HepG2 (cell line): ENCODE data around the gene DNAJB2. TPM values are rescaled to one million over a fixed set of nuclear protein-coding genes. Genes with fewer than 3 reads are reported as not detected.

ENCODE experiments used
- ATF7 ChIP-seq, 2 experiments: fragments of 450-650 bp in 1 of 2; sonication (generic) in 1 of 2; formaldehyde crosslinking in 1 of 2; IDR thresholded peaks; 2 replicates each; pipeline versions ENCODE4 v1.4.0 to v1.6.1; 2016 to 2020; ENCODE audit warnings: antibody characterized with exemption in 1 of 2, mild to moderate bottlenecking in 1 of 2, missing genetic modification reagents in 1 of 2
- CBX5 ChIP-seq: sonication (generic); formaldehyde crosslinking; IDR thresholded peaks from 2 replicates; pipeline ENCODE4 v1.4.0; 2020; ENCODE audit warnings: missing genetic modification reagents, borderline replicate concordance
- FOXJ3 ChIP-seq: sonication (generic); formaldehyde crosslinking; IDR thresholded peaks from 2 replicates; pipeline ENCODE4 v1.4.0; 2020; ENCODE audit warnings: missing genetic modification reagents, mild to moderate bottlenecking, borderline replicate concordance
- HNRNPH1 ChIP-seq: fragments of 200-400 bp; formaldehyde crosslinking; optimal IDR thresholded peaks from 2 replicates; pipeline ENCODE3; 2017; ENCODE audit warnings: mild to moderate bottlenecking, low read depth, low read length
- HOXA9 ChIP-seq: sonication (generic); formaldehyde crosslinking; IDR thresholded peaks from 2 replicates; pipeline ENCODE4 v1.8.1; 2022; ENCODE audit warnings: missing genetic modification reagents, mild to moderate bottlenecking, moderate library complexity, borderline replicate concordance
- MTF1 ChIP-seq: sonication (generic); formaldehyde crosslinking; IDR thresholded peaks from 2 replicates; pipeline ENCODE4 v1.5.0; 2020; ENCODE audit warnings: missing genetic modification reagents
- NONO ChIP-seq, 2 experiments: fragments of 450-650 bp in 1 of 2; sonication (generic) in 1 of 2; formaldehyde crosslinking in 1 of 2; IDR thresholded peaks in 1 of 2; conservative IDR thresholded peaks in 1 of 2; 2 replicates each; pipeline versions ENCODE4 v1.6.1 to v1.8.0; 2017 to 2022; ENCODE audit warnings: mild to moderate bottlenecking in 1 of 2, missing genetic modification reagents in 1 of 2, moderate library complexity in 1 of 2
- NR2F6 ChIP-seq, 2 experiments: IDR thresholded peaks; 2 replicates each; pipeline ENCODE4 v1.6.1; 2016; ENCODE audit warnings: antibody characterized with exemption in 1 of 2, mild to moderate bottlenecking in 1 of 2
- RFXAP ChIP-seq: sonication (generic); formaldehyde crosslinking; IDR thresholded peaks from 2 replicates; pipeline ENCODE4 v1.4.0; 2020; ENCODE audit warnings: missing genetic modification reagents, borderline replicate concordance
- SMC3 ChIP-seq: IDR thresholded peaks from 2 replicates; pipeline ENCODE4 v1.6.1; 2011; ENCODE audit warnings: low read length, improper control_type of control experiment
- SRF ChIP-seq: IDR thresholded peaks from 2 replicates; pipeline ENCODE4 v1.6.1; 2011; ENCODE audit warnings: mild to moderate bottlenecking, low read depth, low read length, moderate library complexity
- TGIF2 ChIP-seq: IDR thresholded peaks from 2 replicates; pipeline ENCODE4 v1.6.1; 2016; ENCODE audit warnings: control low read depth, missing compliant biosample characterization
- WIZ ChIP-seq: sonication (generic); formaldehyde crosslinking; IDR thresholded peaks from 2 replicates; pipeline ENCODE4 v1.5.1; 2020; ENCODE audit warnings: mild to moderate bottlenecking, missing genetic modification reagents
- ZNF20 ChIP-seq: sonication (generic); formaldehyde crosslinking; IDR thresholded peaks from 2 replicates; pipeline ENCODE4 v1.4.0; 2020; ENCODE audit warnings: mild to moderate bottlenecking, moderate library complexity, missing genetic modification reagents
- ZNF253 ChIP-seq: sonication (generic); formaldehyde crosslinking; IDR thresholded peaks from 2 replicates; pipeline ENCODE4 v1.8.0; 2022; ENCODE audit warnings: mild to moderate bottlenecking, missing genetic modification reagents, borderline replicate concordance
- ZNF562 ChIP-seq: sonication (generic); formaldehyde crosslinking; IDR thresholded peaks from 2 replicates; pipeline ENCODE4 v1.8.0; 2022; ENCODE audit warnings: missing genetic modification reagents, borderline replicate concordance
- ZNF672 ChIP-seq: sonication (generic); formaldehyde crosslinking; IDR thresholded peaks from 2 replicates; pipeline ENCODE4 v1.8.1; 2022; ENCODE audit warnings: missing genetic modification reagents
- ZNF678 ChIP-seq: sonication (generic); formaldehyde crosslinking; IDR thresholded peaks from 2 replicates; pipeline ENCODE4 v1.4.0; 2020; ENCODE audit warnings: mild to moderate bottlenecking, missing genetic modification reagents
- ZNF703 ChIP-seq: sonication (generic); formaldehyde crosslinking; IDR thresholded peaks from 2 replicates; pipeline ENCODE4 v1.5.1; 2020; ENCODE audit warnings: missing genetic modification reagents, mild to moderate bottlenecking, moderate library complexity, borderline replicate concordance
- ZNF773 ChIP-seq: sonication (generic); formaldehyde crosslinking; IDR thresholded peaks from 2 replicates; pipeline ENCODE4 v1.4.0; 2020; ENCODE audit warnings: missing genetic modification reagents, borderline replicate concordance
- ZNF83 ChIP-seq: sonication (generic); formaldehyde crosslinking; IDR thresholded peaks from 2 replicates; pipeline ENCODE4 v1.4.0; 2020; ENCODE audit warnings: missing genetic modification reagents, mild to moderate bottlenecking, borderline replicate concordance
- ZNF891 ChIP-seq: sonication (generic); formaldehyde crosslinking; IDR thresholded peaks from 2 replicates; pipeline ENCODE4 v1.5.0; 2020; ENCODE audit warnings: mild to moderate bottlenecking, missing genetic modification reagents
- polyA plus RNA-seq, 8 experiments: library from polyadenylated mRNA; depleted of rRNA in 3 of 8; stranded (reverse) in 7 of 8; unstranded in 1 of 8; fragments of >200 nt; fragmentation: Illumina TruSeq in 4 of 8; extraction: Trizol in 4 of 8; gene quantifications; 2 replicates each; pipeline versions ENCODE4 v1.2.1 to v1.2.3, GENCODE V29; 2011 to 2016; ENCODE audit warnings: low read depth in 4 of 8, missing spikeins in 1 of 8, mixed read lengths in 1 of 8; ENCODE audit not compliant: insufficient read depth in 1 of 8
- total RNA-seq, 5 experiments: library from RNA; depleted of rRNA; stranded (reverse); fragments of >200 nt; fragmentation: Illumina TruSeq; extraction: Trizol; gene quantifications; 2 replicates each; pipeline ENCODE4 v1.2.3, GENCODE V29; 2016; ENCODE audit warnings: low read depth in 1 of 5
- TF ChIP-seq, protein P1 (sequence below): sonication (generic); formaldehyde crosslinking; IDR thresholded peaks from 2 replicates; pipeline ENCODE4 v1.5.0; 2020; ENCODE audit warnings: mild to moderate bottlenecking, missing genetic modification reagents
- TF ChIP-seq, protein P2 (sequence below): sonication (generic); formaldehyde crosslinking; IDR thresholded peaks from 2 replicates; pipeline ENCODE4 v1.4.0; 2020; ENCODE audit warnings: missing genetic modification reagents, low read depth, mild to moderate bottlenecking, borderline replicate concordance

Gene DNAJB2
- total and polyA plus RNA-seq, 2 of the 13 experiments (the other 11 are each of a cell fraction or from before 2014, with no cell fraction given), result 21.3 to 31.1 TPM

DNA sequence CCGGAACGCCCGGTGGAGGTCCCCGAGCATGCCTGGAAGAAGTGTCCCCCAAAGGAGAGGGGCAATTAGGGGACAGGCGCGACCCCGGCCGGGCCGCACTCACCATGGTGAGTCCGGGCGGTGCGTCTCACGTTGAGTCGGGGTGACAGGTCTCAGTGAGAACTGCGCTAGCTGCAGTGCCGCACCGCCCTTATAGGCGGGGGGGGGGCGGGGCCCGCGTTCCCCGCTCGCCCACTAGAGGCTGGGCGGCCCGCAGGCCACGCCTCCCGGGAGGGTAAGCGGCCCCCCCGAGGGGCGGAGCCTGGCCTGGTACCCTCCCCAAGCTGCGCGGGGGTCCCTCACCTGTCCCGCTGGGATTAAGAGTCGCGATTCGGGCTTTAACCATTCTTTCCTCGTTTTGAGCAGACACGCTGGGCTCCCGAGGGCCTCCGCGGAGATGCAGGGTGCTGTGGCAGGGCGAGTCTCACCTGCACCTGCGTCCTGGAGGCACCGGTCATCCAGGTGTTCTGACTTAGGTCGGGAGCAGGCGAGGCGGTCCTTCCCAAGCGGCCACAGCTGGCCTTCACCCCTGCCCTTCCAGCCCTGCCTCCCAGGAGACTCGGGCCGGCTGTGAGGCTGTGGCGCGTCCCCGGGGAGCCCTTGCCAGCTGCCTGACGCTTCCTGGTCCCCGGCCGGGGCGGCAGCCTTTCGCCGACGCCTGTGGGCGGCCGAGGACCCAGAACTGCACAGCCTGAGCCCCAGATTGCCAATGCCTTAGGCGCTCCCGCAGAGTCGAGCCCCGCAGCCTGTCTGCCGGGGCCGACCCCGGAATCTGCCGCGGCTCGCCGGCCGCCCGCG, 25.2 kb upstream of the DNAJB2 start, which contains the start of gene TUBA4A (continued):
- TF ChIP-seq ZNF773 (0 out of 2 replicates have a peak, but pooled peaks have one; percentile 60), NR2F6 (IDR thresholded peaks at IDR 0.05) (no peak), NR2F6 (CRISPR knock-in tag; IDR thresholded peaks at IDR 0.05) (0 out of 2 replicates have a peak, but pooled peaks have one; percentile 23), CBX5 (CRISPR knock-in tag) (0 out of 2 replicates have a peak, but pooled peaks have one; percentile 17), FOXJ3 (CRISPR knock-in tag) (no peak), ZNF83 (no peak), ZNF678 (no peak), ZNF703 (CRISPR knock-in tag) (peak; percentile 81; the same call in 1 of the 2 replicates), ZNF20 (CRISPR knock-in tag) (no peak), ZNF891 (CRISPR knock-in tag) (peak; percentile 75; the same call in 1 of the 2 replicates), ZNF253 (CRISPR knock-in tag) (no peak), ZNF672 (CRISPR knock-in tag) (no peak), SMC3 (no peak), ZNF562 (CRISPR knock-in tag) (no peak), HOXA9 (CRISPR knock-in tag) (no peak), RFXAP (CRISPR knock-in tag) (peak; percentile 84), TGIF2 (0 out of 2 replicates have a peak, but pooled peaks have one; percentile 58), WIZ (CRISPR knock-in tag) (no peak), ATF7 (IDR thresholded peaks at IDR 0.05) (no peak), ATF7 (CRISPR knock-in tag; IDR thresholded peaks at IDR 0.05) (no peak; the same call in 1 of the 2 replicates), SRF (no peak), NONO (IDR thresholded peaks at IDR 0.05) (no peak), NONO (CRISPR knock-in tag; conservative IDR thresholded peaks at IDR 0.05) (no peak), MTF1 (no peak), HNRNPH1 (no peak)
- TF ChIP-seq, protein P1, sequence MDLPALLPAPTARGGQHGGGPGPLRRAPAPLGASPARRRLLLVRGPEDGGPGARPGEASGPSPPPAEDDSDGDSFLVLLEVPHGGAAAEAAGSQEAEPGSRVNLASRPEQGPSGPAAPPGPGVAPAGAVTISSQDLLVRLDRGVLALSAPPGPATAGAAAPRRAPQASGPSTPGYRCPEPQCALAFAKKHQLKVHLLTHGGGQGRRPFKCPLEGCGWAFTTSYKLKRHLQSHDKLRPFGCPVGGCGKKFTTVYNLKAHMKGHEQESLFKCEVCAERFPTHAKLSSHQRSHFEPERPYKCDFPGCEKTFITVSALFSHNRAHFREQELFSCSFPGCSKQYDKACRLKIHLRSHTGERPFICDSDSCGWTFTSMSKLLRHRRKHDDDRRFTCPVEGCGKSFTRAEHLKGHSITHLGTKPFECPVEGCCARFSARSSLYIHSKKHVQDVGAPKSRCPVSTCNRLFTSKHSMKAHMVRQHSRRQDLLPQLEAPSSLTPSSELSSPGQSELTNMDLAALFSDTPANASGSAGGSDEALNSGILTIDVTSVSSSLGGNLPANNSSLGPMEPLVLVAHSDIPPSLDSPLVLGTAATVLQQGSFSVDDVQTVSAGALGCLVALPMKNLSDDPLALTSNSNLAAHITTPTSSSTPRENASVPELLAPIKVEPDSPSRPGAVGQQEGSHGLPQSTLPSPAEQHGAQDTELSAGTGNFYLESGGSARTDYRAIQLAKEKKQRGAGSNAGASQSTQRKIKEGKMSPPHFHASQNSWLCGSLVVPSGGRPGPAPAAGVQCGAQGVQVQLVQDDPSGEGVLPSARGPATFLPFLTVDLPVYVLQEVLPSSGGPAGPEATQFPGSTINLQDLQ (CRISPR knock-in tag), result no peak
- TF ChIP-seq, protein P2, sequence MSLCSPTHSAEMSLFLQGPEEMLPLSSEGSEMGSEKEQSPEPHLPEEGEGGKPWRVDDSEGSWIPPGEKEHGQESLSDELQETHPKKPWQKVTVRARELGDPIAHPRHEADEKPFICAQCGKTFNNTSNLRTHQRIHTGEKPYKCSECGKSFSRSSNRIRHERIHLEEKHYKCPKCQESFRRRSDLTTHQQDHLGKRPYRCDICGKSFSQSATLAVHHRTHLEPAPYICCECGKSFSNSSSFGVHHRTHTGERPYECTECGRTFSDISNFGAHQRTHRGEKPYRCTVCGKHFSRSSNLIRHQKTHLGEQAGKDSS (CRISPR knock-in tag), result peak; percentile 56; the same call in 1 of the 2 replicates
